ENCODE results near the gene IL19.

- TF ChIP-seq CTCF (IDR thresholded peaks at IDR 0.05; ENCODE audit: insufficient read depth, low read length, poor library complexity, severe bottlenecking) (no peak), EZH2phosphoT487 (conservative IDR thresholded peaks at IDR 0.05; ENCODE audit: low read length) (no peak)
These were observed 13.9 kb downstream of the IL19 start for GRCh38 chr1:206784471-206784903.
